ENCODE measurements around the gene PXMP2. TPM values are rescaled to one million over a fixed set of nuclear protein-coding genes. Genes with fewer than 3 reads are reported as not detected.

Gene PXMP2
- total RNA-seq, 1 experiment from 2014 or later, result 17.8 TPM

DNA sequence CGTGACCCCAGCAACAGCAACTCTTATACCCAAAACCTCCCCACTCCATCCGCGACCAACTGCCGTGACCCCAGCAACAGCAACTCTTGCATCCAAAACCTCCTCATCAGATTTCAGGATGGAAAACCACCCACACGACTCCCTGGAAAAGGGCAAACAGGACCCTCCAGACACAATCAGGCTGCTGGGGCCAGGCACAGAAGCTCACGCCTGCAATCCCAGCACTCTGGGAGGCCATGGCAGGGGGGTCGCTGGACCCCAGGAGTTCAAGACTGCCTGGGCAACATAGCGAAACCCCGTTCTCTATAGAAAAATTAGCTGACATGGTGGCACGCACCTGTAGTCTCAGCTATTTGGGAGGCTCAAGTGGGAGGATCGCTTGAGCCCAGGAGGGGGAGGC is 43.0 kb downstream of the PXMP2 start:
- Histone ChIP-seq H2BK12ac (ENCODE audit: insufficient read length, low read depth, low read length) (no peak overlapping the region), H4K5ac (ENCODE audit: insufficient read length, low read depth, low read length) (no peak overlapping the region), H3K9ac (ENCODE audit: extremely low read depth, insufficient read length, low read length) (no peak overlapping the region), H2BK20ac (ENCODE audit: low read depth, low read length, poor library complexity, severe bottlenecking) (no peak overlapping the region), H4K20me1 (ENCODE audit: control insufficient read depth, insufficient read depth, insufficient read length) (no peaks in the 10 kb centered on the region), H2BK15ac (ENCODE audit: low read depth, low read length) (no peak overlapping the region), H3K9me3 (ENCODE audit: control insufficient read depth, low read depth, low read length) (no peaks in the 10 kb centered on the region), H4K91ac (ENCODE audit: insufficient read length, low read depth, low read length) (no peak overlapping the region), H3K27ac (ENCODE audit: insufficient read length, low read depth, low read length) (no peak overlapping the region), H2BK5ac (ENCODE audit: insufficient read length, low read length) (no peak overlapping the region), H3K79me1 (ENCODE audit: insufficient read depth, low read depth, low read length, poor library complexity, severe bottlenecking) (no peaks in the 10 kb centered on the region), H2AFZ (ENCODE audit: low read length) (no peak overlapping the region), H3K18ac (ENCODE audit: insufficient read length, low read depth, low read length) (no peak overlapping the region), H2AK5ac (ENCODE audit: insufficient read length, low read length) (no peak overlapping the region), H3K56ac (ENCODE audit: insufficient read length, low read depth, low read length) (no peak overlapping the region), H3K4ac (ENCODE audit: low read depth, low read length) (no peak overlapping the region), H3T11ph (ENCODE audit: low read length) (no peak overlapping the region), H4K8ac (replicated peaks; ENCODE audit: insufficient read length, low read depth, low read length) (no peak overlapping the region), H2BK120ac (ENCODE audit: low read depth, low read length, poor library complexity, severe bottlenecking) (no peak overlapping the region), H3K23me2 (ENCODE audit: insufficient read length, low read depth, low read length, poor library complexity, severe bottlenecking) (no peaks in the 10 kb centered on the region), H3K14ac (ENCODE audit: insufficient read depth, low read length) (no peak overlapping the region), H3K4me1 (ENCODE audit: insufficient read depth, low read length) (no peaks in the 10 kb centered on the region), H3K79me2 (ENCODE audit: insufficient read depth, low read length) (no peaks in the 10 kb centered on the region), H3K27me3 (ENCODE audit: insufficient read depth, low read length) (no peaks in the 10 kb centered on the region), H3K4me2 (ENCODE audit: insufficient read depth, insufficient read length, low read length) (no peak overlapping the region), H3K23ac (ENCODE audit: insufficient read length, low read depth, low read length) (no peak overlapping the region)
- H3K36me3 Mint-ChIP-seq (ENCODE audit: insufficient read depth in 1 of 3, low read depth in 3 of 3), result peaks cover 84 to 98% (median 95%) of the 10 kb centered on the region in 3 experiments
- H3K27ac Mint-ChIP-seq, result peak overlapping the region in 2 of 3 experiments; percentile 63 to 72; a peak in 2 of 7 replicates
- TF ChIP-seq, protein P1, sequence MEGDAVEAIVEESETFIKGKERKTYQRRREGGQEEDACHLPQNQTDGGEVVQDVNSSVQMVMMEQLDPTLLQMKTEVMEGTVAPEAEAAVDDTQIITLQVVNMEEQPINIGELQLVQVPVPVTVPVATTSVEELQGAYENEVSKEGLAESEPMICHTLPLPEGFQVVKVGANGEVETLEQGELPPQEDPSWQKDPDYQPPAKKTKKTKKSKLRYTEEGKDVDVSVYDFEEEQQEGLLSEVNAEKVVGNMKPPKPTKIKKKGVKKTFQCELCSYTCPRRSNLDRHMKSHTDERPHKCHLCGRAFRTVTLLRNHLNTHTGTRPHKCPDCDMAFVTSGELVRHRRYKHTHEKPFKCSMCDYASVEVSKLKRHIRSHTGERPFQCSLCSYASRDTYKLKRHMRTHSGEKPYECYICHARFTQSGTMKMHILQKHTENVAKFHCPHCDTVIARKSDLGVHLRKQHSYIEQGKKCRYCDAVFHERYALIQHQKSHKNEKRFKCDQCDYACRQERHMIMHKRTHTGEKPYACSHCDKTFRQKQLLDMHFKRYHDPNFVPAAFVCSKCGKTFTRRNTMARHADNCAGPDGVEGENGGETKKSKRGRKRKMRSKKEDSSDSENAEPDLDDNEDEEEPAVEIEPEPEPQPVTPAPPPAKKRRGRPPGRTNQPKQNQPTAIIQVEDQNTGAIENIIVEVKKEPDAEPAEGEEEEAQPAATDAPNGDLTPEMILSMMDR (conservative IDR thresholded peaks at IDR 0.05), result no peak
- no peaks in the 10 kb centered on the region for H3K4me1 Mint-ChIP-seq
- H3K27me3 Mint-ChIP-seq (ENCODE audit: low read depth), result no peaks in the 10 kb centered on the region
- peaks cover 13 to 16% of the 10 kb centered on the region in 2 experiments for H3K9me3 Mint-ChIP-seq
- WGBS (ENCODE audit: extremely low coverage, insufficient read length, low lambda C conversion rate), result no CpG with 5 or more reads among the region's 11 CpGs
- H3K4me3 Mint-ChIP-seq, result no peak overlapping the region
- DNase-seq, result no peak

All from H9 (cell line).